Glutamatergic neuron (in vitro differentiated cells): ENCODE data around the gene BUD23. TPM values are rescaled to one million over a fixed set of nuclear protein-coding genes. Genes with fewer than 3 reads are reported as not detected.
"Not testable (repeated sequence)": the region's sequence is repeated elsewhere in the genome, so short reads cannot be mapped to it uniquely, and the experiment has no call there.

Experiments used
- DNase-seq: peaks from one replicate; pipeline ENCODE4 v3.0.0; 2022
- H3K27ac Mint-ChIP-seq: one replicate; pipeline ENCODE4 v1.8.0; 2020; ENCODE audit warnings: mild to moderate bottlenecking, mixed read lengths, inconsistent platforms; ENCODE audit not compliant: unreplicated experiment
- H3K27me3 Mint-ChIP-seq: one replicate; pipeline ENCODE4 v1.8.0; 2020; ENCODE audit warnings: mild to moderate bottlenecking, moderate library complexity, mixed read lengths, inconsistent platforms; ENCODE audit not compliant: unreplicated experiment
- H3K36me3 Mint-ChIP-seq: one replicate; pipeline ENCODE4 v1.8.0; 2020; ENCODE audit warnings: mild to moderate bottlenecking, mixed read lengths, inconsistent platforms; ENCODE audit not compliant: unreplicated experiment
- H3K4me1 Mint-ChIP-seq: one replicate; pipeline ENCODE4 v1.8.0; 2020; ENCODE audit warnings: mild to moderate bottlenecking, low read depth, mixed read lengths, inconsistent platforms; ENCODE audit not compliant: unreplicated experiment
- H3K4me3 Mint-ChIP-seq: one replicate; pipeline ENCODE4 v1.8.0; 2020; ENCODE audit warnings: mild to moderate bottlenecking, mixed read lengths, inconsistent platforms; ENCODE audit not compliant: unreplicated experiment
- H3K9me3 Mint-ChIP-seq: one replicate; pipeline ENCODE4 v1.8.0; 2020; ENCODE audit warnings: mild to moderate bottlenecking, moderate library complexity, mixed read lengths, inconsistent platforms; ENCODE audit not compliant: unreplicated experiment
- CTCF ChIP-seq: fragments of 200-600 bp; sonication (generic); IDR thresholded peaks from one replicate; pipeline ENCODE4 v1.5.0; 2021; ENCODE audit not compliant: partially characterized antibody, unreplicated experiment
- total RNA-seq: library from RNA; stranded (reverse); fragmentation: NEBNext Ultra II Directional; extraction: Animal tissue kit (Norgen Biotek cat#: 25700); gene quantifications from one replicate; pipeline ENCODE4 v1.2.1, GENCODE V29; 2021; ENCODE audit not compliant: unreplicated experiment

BUD23 gene
- total RNA-seq, 1 donor from 2014 or later = 42.6 TPM

GRCh38 chr7:73674468-73675124 lies 8.8 kb upstream of the BUD23 start:
- TF ChIP-seq CTCF = no peak
- Mint-ChIP-seq H3K27ac (no peak overlapping the region), H3K27me3 (peaks cover 7% of the 10 kb centered on the region), H3K4me1 (no peaks in the 10 kb centered on the region), H3K9me3 (no peaks in the 10 kb centered on the region), H3K4me3 (no peak overlapping the region), H3K36me3 (peaks cover 4% of the 10 kb centered on the region)
- DNase-seq = no peak

- not testable (repeated sequence) for H3K27ac Mint-ChIP-seq, H3K4me1 Mint-ChIP-seq, H3K9me3 Mint-ChIP-seq, DNase-seq, H3K36me3 Mint-ChIP-seq, H3K27me3 Mint-ChIP-seq, H3K4me3 Mint-ChIP-seq
Measured at GRCh38 chr7:73676062-73676461, 7.3 kb upstream of the BUD23 start.

GRCh38 chr7:73678862-73679261 lies 4.5 kb upstream of the BUD23 start:
- no peak overlapping the region for H3K4me3 Mint-ChIP-seq

GRCh38 chr7:73679709-73680108 lies 3.7 kb upstream of the BUD23 start:
- Mint-ChIP-seq H3K9me3 (peaks cover 10% of the 10 kb centered on the region), H3K4me3 (no peak overlapping the region), H3K27me3 (peaks cover 3% of the 10 kb centered on the region), H3K36me3 (peaks cover 4% of the 10 kb centered on the region), H3K4me1 (peaks cover 13% of the 10 kb centered on the region), H3K27ac (no peak overlapping the region)
- no peak for TF ChIP-seq CTCF
- DNase-seq = no peak

More at GRCh38 chr7:73678862-73679261, 4.5 kb upstream of the BUD23 start:
- Mint-ChIP-seq H3K27me3 (peaks cover 3% of the 10 kb centered on the region), H3K4me1 (peaks cover 11% of the 10 kb centered on the region), H3K36me3 (peaks cover 4% of the 10 kb centered on the region), H3K27ac (no peak overlapping the region), H3K9me3 (peaks cover 7% of the 10 kb centered on the region)
- DNase-seq = no peak
- TF ChIP-seq CTCF = no peak

- H3K27me3 Mint-ChIP-seq = peaks cover 3% of the 10 kb centered on the region
- H3K9me3 Mint-ChIP-seq = peaks cover 10% of the 10 kb centered on the region
- no peak for DNase-seq
- H3K4me1 Mint-ChIP-seq = peaks cover 13% of the 10 kb centered on the region
- H3K4me3 Mint-ChIP-seq = no peak overlapping the region
- peaks cover 4% of the 10 kb centered on the region for H3K36me3 Mint-ChIP-seq
- TF ChIP-seq CTCF = no peak
- H3K27ac Mint-ChIP-seq = no peak overlapping the region
Measured at GRCh38 chr7:73680501-73680900, 2.9 kb upstream of the BUD23 start.
